H1 (cell line): ENCODE measurements around the gene UMPS. TPM values are rescaled to one million over a fixed set of nuclear protein-coding genes. Genes with fewer than 3 reads are reported as not detected.

Experiments used
- EZH2 ChIP-seq: fragments of 200-600 bp; sonication (generic); IDR thresholded peaks from 2 replicates; pipeline ENCODE4 v1.7.1; 2012; ENCODE audit warnings: low read depth, mild to moderate bottlenecking, moderate library complexity, low read length, inconsistent platforms; ENCODE audit not compliant: severe bottlenecking
- KDM1A ChIP-seq: fragments of 200-600, 300-600 bp; sonication (generic); IDR thresholded peaks from 2 replicates; pipeline ENCODE4 v1.7.1; 2016; ENCODE audit warnings: mild to moderate bottlenecking, low read length, borderline replicate concordance
- RAD21 ChIP-seq, 2 experiments: IDR thresholded peaks in 1 of 2; conservative IDR thresholded peaks in 1 of 2; 2 replicates each; pipeline ENCODE4 v1.6.1; 2011; ENCODE audit warnings: low read depth in 2 of 2, low read length in 2 of 2, improper control_type of control experiment in 1 of 2, inconsistent platforms in 1 of 2, mild to moderate bottlenecking in 1 of 2, moderate library complexity in 1 of 2
- SIRT6 ChIP-seq: IDR thresholded peaks from one replicate; pipeline ENCODE4 v1.7.1; 2012; ENCODE audit warnings: low read length, inconsistent platforms
- SRF ChIP-seq: IDR thresholded peaks from 2 replicates; pipeline ENCODE4 v1.6.1; 2011; ENCODE audit warnings: mild to moderate bottlenecking, low read depth, low read length, moderate library complexity
- polyA plus RNA-seq, 7 experiments: library from polyadenylated mRNA; depleted of rRNA in 3 of 7; stranded (reverse) in 5 of 7; unstranded in 2 of 7; fragments of >200 nt in 5 of 7; fragments of 200-250 nt in 2 of 7; gene quantifications; 1 replicate in 5 of 7; 2 replicates in 1 of 7; 4 replicates in 1 of 7; pipeline versions ENCODE4 v1.2.1 to v1.2.3, GENCODE V29; 2011 to 2013; ENCODE audit warnings: missing spikeins in 2 of 7, mixed read lengths in 2 of 7
- total RNA-seq: library from RNA; stranded (reverse); fragmentation: NEBNext Ultra II Directional; extraction: Animal tissue kit (Norgen Biotek cat#: 25700); gene quantifications from 2 replicates; pipeline ENCODE4 v1.2.1, GENCODE V29; 2021
- TF ChIP-seq, protein P1 (sequence below): fragments of 300-600 bp; sonication (generic); IDR thresholded peaks from 2 replicates; pipeline ENCODE4 v1.7.1; 2012; ENCODE audit warnings: low read length, moderate library complexity, mild to moderate bottlenecking, inconsistent platforms; ENCODE audit not compliant: insufficient replicate concordance
- TF ChIP-seq, protein P2 (sequence below), 3 experiments: IDR thresholded peaks; 1 replicate in 2 of 3; 2 replicates in 1 of 3; pipeline versions ENCODE4 v1.5.1 to v1.6.1; 2011; ENCODE audit warnings: low read length in 3 of 3, mild to moderate bottlenecking in 3 of 3, inconsistent platforms in 2 of 3, low read depth in 1 of 3, moderate library complexity in 1 of 3; ENCODE audit not compliant: insufficient read depth in 1 of 3; ENCODE audit errors: control extremely low read depth in 1 of 3
- TF ChIP-seq, protein P3 (sequence below): IDR thresholded peaks from 2 replicates; pipeline ENCODE4 v1.6.1; 2011; ENCODE audit warnings: low read depth, mild to moderate bottlenecking, low read length; ENCODE audit not compliant: insufficient read depth

Gene UMPS
- total and polyA plus RNA-seq, 2 of the 8 experiments (the other 6 are each of a cell fraction or from before 2014, with no cell fraction given), result 32.8 to 59.0 TPM

DNA sequence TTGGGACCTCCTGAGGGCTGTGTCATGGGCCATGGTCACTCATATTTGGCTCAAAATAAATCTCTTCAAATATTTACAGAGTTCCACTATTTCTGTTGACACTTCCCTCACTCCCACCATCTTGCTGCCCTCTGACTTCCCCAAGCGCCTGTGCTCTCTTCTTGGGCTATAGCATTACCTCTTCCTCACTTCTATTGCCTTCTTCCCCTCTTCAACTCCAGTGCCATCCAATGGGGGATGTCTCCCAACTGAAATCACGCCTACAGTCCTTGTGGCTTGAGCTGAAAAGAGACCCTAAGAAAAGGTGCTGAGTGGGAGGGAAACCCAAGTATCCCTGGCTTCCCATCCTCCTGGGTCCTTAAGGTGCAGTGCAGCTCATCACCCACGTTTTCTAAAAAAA lies 21.8 kb downstream of the UMPS start (continued):
- TF ChIP-seq, protein P1, sequence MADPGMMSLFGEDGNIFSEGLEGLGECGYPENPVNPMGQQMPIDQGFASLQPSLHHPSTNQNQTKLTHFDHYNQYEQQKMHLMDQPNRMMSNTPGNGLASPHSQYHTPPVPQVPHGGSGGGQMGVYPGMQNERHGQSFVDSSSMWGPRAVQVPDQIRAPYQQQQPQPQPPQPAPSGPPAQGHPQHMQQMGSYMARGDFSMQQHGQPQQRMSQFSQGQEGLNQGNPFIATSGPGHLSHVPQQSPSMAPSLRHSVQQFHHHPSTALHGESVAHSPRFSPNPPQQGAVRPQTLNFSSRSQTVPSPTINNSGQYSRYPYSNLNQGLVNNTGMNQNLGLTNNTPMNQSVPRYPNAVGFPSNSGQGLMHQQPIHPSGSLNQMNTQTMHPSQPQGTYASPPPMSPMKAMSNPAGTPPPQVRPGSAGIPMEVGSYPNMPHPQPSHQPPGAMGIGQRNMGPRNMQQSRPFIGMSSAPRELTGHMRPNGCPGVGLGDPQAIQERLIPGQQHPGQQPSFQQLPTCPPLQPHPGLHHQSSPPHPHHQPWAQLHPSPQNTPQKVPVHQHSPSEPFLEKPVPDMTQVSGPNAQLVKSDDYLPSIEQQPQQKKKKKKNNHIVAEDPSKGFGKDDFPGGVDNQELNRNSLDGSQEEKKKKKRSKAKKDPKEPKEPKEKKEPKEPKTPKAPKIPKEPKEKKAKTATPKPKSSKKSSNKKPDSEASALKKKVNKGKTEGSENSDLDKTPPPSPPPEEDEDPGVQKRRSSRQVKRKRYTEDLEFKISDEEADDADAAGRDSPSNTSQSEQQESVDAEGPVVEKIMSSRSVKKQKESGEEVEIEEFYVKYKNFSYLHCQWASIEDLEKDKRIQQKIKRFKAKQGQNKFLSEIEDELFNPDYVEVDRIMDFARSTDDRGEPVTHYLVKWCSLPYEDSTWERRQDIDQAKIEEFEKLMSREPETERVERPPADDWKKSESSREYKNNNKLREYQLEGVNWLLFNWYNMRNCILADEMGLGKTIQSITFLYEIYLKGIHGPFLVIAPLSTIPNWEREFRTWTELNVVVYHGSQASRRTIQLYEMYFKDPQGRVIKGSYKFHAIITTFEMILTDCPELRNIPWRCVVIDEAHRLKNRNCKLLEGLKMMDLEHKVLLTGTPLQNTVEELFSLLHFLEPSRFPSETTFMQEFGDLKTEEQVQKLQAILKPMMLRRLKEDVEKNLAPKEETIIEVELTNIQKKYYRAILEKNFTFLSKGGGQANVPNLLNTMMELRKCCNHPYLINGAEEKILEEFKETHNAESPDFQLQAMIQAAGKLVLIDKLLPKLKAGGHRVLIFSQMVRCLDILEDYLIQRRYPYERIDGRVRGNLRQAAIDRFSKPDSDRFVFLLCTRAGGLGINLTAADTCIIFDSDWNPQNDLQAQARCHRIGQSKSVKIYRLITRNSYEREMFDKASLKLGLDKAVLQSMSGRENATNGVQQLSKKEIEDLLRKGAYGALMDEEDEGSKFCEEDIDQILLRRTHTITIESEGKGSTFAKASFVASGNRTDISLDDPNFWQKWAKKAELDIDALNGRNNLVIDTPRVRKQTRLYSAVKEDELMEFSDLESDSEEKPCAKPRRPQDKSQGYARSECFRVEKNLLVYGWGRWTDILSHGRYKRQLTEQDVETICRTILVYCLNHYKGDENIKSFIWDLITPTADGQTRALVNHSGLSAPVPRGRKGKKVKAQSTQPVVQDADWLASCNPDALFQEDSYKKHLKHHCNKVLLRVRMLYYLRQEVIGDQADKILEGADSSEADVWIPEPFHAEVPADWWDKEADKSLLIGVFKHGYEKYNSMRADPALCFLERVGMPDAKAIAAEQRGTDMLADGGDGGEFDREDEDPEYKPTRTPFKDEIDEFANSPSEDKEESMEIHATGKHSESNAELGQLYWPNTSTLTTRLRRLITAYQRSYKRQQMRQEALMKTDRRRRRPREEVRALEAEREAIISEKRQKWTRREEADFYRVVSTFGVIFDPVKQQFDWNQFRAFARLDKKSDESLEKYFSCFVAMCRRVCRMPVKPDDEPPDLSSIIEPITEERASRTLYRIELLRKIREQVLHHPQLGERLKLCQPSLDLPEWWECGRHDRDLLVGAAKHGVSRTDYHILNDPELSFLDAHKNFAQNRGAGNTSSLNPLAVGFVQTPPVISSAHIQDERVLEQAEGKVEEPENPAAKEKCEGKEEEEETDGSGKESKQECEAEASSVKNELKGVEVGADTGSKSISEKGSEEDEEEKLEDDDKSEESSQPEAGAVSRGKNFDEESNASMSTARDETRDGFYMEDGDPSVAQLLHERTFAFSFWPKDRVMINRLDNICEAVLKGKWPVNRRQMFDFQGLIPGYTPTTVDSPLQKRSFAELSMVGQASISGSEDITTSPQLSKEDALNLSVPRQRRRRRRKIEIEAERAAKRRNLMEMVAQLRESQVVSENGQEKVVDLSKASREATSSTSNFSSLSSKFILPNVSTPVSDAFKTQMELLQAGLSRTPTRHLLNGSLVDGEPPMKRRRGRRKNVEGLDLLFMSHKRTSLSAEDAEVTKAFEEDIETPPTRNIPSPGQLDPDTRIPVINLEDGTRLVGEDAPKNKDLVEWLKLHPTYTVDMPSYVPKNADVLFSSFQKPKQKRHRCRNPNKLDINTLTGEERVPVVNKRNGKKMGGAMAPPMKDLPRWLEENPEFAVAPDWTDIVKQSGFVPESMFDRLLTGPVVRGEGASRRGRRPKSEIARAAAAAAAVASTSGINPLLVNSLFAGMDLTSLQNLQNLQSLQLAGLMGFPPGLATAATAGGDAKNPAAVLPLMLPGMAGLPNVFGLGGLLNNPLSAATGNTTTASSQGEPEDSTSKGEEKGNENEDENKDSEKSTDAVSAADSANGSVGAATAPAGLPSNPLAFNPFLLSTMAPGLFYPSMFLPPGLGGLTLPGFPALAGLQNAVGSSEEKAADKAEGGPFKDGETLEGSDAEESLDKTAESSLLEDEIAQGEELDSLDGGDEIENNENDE, result no peak
- no peak for TF ChIP-seq SRF
- TF ChIP-seq SIRT6, result no peak
- no peak for TF ChIP-seq EZH2
- TF ChIP-seq RAD21 (IDR thresholded peaks at IDR 0.05 in 1 of 2, conservative IDR thresholded peaks at IDR 0.05 in 1 of 2; ENCODE audit: low read depth in 2 of 2, low read length in 2 of 2), result no peak
- TF ChIP-seq KDM1A, result no peak
- TF ChIP-seq, protein P2, sequence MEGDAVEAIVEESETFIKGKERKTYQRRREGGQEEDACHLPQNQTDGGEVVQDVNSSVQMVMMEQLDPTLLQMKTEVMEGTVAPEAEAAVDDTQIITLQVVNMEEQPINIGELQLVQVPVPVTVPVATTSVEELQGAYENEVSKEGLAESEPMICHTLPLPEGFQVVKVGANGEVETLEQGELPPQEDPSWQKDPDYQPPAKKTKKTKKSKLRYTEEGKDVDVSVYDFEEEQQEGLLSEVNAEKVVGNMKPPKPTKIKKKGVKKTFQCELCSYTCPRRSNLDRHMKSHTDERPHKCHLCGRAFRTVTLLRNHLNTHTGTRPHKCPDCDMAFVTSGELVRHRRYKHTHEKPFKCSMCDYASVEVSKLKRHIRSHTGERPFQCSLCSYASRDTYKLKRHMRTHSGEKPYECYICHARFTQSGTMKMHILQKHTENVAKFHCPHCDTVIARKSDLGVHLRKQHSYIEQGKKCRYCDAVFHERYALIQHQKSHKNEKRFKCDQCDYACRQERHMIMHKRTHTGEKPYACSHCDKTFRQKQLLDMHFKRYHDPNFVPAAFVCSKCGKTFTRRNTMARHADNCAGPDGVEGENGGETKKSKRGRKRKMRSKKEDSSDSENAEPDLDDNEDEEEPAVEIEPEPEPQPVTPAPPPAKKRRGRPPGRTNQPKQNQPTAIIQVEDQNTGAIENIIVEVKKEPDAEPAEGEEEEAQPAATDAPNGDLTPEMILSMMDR (IDR thresholded peaks at IDR 0.05; ENCODE audit: control extremely low read depth in 1 of 3, insufficient read depth in 1 of 3, low read depth in 1 of 3, low read length in 3 of 3), result no peak
- TF ChIP-seq, protein P3, sequence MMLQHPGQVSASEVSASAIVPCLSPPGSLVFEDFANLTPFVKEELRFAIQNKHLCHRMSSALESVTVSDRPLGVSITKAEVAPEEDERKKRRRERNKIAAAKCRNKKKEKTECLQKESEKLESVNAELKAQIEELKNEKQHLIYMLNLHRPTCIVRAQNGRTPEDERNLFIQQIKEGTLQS, result no peak
